ENCODE data around the gene PSMB8.
"Not testable (repeated sequence)": the region's sequence is repeated elsewhere in the genome, so short reads cannot be mapped to it uniquely, and the experiment has no call there.

The PSMB8 gene

DNA sequence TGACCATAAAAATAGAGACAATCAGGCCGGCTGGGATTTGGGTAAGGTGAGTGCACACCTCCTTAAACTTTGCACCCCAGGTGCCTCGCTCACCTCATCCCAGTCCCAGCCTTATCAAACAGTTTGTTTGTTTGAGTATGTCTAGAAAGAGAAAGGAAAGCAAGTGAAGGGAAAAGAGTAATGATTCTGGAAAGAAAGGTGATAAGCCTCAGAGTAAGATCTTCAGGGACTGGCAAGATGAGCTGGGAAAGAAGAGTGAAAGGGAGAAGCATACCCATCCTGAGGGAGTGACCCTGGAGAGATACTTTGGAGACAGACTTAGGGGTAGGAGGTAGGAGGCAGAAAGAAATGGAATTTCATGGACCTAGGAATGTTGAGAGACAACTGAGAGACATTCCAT, 7.0 kb downstream of the PSMB8 start:
- no peak for DNase-seq

DNA sequence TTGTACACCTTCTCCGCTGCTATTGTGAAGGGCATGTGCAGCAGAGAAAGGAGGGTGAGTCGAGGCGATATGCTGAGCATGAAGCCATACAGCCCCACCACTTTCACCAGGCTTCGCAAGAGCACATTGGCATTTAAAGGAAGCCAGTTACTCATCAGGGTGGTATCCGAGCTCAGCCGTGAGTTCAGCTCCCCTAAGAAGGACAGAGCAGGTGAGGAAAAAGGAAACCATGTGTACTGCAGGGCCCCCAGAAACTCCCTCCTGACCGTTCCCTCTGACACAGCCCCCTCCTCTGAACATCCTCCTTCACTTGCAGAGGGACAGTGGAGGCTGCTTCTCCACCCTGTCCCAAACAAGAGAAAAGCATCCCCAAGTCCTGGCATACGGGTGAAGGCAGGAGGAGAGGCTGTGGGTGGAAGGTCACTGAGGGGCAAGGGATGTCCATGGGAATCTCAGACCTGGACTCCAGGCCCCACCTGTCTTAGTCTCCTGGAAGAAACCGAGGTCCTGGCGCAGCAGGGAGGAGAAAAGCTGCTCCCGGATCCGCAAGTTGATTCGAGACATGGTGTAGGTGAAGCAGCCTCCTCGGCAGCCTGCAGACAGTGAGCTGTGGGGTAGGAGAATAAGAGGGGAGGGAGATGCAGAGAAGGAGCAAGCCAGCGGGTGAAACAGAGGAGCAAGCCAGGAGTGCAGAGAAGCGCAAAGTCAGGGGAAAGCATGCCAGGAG, 8.5 kb downstream of the PSMB8 start:
- DNase-seq: no peak

DNA sequence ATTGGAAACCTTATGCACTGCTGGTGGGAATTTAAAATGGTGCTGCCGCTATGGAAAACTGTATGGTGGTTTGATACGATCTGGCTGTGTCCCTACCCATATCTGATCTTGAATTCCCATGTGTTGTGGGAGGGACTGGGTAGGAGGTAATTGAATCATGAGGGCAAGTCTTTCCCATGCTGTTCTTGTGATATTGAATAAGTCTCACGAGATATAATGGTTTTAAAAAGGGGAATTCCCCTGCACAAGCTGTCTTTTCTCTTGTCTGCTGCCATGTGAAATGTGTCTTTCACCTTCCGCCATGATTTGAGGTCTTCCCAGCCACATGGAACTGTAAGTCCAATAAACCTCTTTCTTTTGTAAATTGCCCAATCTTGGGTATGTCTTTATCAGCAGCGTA, 10.2 kb downstream of the PSMB8 start:
- DNase-seq: no peak

DNA sequence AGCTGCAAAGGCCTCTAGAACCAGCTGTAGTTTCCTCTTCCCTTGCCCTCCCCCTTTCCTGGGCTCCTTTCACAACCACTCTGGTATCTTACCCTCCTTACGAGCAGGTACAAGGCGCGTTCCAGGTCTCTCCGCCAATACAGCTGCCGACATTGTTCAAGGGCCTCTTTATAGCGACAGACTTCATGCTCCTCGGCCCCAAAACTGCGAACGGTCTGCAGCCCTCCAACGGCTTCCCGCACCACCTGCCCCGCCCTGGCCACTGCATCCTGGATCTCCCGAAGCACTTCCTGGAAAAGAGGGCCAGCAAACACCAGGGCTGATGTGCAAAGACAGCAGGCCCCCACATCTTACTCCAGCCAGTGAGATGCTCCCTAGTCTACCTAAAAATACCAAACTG, 11.3 kb downstream of the PSMB8 start:
- no peak for DNase-seq

DNA sequence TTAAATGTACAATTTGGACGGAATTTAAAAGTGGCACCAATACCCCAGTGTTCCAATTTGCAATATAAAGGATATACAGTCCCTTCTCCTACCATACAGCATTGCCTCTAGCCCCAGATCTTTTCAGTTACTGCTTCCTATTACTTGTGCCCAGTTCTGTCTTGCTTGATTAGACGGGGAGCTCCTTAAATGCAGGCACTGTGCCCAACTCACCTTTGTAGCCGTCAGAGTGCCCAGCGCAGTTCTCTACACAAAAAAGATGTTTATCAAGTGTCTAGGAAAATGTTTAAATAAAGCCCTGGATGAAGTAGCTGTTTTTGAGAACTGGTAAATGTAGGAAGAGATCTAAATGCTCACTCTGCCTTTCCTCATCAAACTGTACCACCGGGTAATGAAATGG, 12.9 kb downstream of the PSMB8 start:
- DNase-seq: no peak

DNA sequence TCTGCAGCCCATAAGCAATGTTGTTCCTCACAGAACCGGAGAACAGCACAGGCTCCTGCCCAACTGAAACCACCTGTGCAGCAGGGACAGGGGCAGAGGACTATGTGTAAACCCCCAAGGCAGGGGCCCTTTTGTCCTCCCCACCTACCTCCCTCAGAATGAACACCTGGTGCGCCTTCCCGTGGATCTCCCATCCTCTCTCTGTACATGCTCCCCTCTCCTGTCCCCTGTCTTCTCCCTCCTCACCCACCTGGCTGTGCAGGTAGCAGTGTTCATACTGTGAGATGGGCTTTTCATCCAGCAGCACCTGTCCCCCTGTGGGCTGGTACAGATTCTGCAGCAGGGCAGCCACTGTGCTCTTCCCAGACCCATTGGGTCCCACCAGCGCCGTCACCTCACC, 13.8 kb downstream of the PSMB8 start:
- DNase-seq: no peak

DNA sequence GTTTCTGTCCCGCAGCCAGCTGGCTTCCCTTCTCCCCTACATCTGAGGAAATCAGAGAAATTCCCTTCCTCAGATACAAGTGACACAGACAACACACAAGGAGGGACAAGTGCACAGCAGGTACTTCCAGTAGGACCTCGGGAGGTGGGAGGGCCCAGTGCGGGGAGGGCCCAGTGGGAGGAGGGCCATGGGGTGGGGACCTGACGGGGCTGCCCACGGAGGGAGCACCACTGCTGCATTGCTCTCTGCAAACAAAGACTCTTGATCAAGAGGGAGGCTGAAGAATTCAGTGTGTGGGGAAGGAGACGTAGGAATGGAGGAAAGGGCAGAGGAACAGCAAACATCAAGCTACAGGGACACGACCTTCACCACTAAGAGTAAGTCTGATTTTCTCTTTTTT, 14.4 kb downstream of the PSMB8 start:
- no peak for DNase-seq

DNA sequence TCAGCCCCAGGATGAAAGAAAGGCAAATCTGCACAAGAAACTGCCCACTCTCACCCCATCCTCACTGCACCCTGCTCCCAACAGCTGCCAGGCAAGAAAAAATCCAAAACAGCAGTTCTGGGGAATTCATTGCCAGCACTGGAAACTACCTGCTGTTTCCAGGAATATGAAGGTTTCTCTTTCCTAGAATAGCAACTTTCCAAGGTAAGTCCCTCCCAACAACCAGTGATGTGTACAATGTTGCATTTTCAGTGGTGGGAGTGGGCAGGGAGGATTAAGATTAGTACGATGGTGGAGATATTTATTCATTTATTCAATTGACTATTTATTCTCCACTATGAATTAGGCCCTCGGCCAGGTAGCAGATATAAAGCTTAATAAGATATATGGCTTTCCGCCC, 16.8 kb downstream of the PSMB8 start:
- no peak for DNase-seq

DNA sequence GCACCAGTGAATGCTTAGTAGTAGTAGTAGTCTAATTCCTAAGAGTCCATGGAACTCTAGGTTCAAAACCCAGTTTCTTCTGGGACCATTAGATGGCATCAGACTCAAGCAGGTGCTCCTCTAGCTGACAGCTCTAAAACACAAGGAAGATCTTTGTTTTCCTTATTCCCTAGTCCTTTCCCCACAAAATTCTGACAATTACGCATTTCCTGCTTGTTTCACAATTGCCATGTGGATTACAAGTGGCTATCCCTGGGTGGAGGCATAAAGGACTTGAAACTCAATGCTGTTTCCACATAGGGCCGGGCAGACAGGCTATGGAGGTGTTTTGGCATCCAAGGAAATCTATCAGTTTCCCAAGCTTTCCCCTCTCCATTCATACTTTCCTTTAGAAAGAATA, 17.9 kb downstream of the PSMB8 start:
- no peak for DNase-seq

DNA sequence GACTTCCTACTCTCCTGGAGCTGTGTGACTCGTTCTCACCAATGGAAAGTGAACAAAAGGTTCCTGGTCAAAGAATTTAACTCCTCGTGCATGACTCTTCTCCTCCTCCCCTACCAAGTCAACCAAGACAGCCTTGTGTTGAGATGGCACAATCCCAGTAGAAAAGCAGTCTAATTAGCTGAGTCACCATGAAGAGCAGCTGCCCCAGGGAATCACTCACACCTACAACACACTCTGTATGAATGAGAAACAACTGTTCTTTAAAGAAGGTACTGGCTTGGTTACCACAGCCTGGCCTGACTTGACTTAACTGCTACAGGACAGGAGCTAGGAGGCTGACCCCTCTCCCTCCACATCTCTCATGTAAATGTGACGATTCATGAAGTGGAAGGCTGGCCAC, 24.1 kb downstream of the PSMB8 start:
- DNase-seq: no peak

DNA sequence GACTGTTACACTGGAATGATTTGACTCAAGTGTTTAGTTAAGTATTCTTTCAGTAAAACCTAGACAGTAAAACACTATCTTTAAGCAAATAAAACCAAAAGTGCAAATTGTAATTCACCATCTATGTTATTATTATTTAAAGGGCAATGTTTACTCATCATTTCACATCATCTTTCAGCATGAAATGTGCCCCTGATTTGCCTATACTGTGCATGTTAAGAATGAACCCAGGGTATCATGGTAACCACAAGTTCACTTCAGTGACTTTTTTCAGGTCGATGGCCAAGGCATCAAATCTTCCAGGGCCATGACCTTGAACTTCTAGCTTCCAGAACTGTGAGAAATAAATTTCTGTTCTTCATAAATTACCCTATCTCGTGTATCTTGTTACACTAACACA, 25.0 kb downstream of the PSMB8 start:
- DNase-seq: no peak

DNA sequence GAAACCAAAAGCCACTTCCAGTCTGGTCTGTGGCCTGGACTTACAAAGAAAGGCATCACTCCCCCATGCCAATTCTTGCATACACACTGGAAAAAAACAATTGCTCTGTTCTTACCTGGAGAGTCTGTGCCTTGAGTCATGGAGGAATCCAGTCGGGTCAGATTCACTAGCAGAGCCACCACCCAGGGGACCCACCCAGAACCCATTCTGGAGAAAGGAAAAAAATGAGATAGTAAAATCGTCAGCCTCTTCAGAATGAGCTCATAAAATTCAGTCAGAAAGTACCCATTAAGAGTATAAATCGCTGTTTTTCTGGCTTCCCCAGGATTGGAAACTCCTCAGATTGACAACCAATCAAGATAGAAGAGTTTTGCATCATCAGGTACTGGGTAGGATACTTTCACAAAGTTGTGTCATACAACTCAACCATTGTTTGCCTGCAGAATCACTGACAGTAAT, 27.1 kb downstream of the PSMB8 start, which contains the start of gene HLA-DOB:
HLA-DOB (minus strand) TSS at position 257 of the 459 bp plus-strand sequence; CDS start at position 206, 51 bp downstream.
- DNase-seq: peak in 1 of 2 donors; percentile 47

DNA sequence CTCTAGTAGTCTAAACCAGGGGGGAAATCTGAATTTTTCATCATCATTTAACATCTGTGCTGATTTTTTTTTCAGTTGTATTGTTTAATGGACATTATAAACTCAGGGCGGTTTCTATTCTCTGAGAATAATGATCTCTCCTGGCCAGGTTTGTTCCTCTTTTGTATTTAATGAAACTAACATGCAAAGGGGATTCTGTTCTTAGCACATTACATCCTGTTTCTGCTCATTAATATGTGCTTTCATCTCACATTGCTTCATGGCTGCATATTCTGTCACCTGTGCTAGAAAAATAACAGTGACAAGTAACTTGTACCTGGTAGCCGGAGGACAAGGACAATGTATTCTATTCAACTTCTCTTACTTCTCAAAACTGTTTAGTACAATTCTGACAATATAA, 27.9 kb downstream of the PSMB8 start:
- no peak for DNase-seq

DNA sequence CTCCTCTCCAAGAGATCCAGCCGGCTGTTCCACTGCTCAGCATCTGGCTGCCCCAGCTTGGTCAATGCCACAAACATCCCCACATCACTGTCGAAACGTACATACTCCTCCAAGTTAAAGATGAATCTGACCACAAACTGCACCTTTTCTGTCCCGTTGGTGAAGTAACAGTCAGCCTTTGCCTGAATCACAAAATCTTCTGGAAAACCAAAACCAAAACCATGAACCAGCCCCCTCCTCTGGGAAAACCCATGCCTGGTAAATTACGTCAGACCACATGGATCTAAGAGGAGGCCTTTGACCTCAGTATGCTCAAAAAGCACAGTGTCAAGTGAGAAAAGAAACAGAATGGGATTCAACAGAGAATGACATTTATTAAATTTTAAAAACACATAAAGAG, 28.7 kb downstream of the PSMB8 start:
- no peak for DNase-seq

DNA sequence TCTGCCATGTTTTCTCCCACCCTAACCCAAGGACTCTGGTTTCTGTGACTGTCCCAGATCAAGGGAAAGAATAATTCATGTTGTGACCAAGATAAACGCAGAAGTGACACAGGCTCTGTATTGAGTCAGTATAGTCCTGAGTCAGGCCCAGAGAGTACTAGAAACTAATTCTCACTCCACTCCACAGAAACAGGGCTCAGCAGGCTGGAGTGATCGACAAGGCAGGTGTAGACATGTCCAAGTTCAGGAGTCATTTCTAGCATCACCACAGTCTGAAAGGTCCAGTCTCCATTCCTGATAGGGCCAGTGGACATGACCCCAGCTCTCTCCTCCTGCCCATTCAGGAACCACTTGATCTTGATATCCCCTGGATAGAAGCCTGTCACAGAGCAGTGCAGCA, 29.7 kb downstream of the PSMB8 start:
- DNase-seq: no peak

DNA sequence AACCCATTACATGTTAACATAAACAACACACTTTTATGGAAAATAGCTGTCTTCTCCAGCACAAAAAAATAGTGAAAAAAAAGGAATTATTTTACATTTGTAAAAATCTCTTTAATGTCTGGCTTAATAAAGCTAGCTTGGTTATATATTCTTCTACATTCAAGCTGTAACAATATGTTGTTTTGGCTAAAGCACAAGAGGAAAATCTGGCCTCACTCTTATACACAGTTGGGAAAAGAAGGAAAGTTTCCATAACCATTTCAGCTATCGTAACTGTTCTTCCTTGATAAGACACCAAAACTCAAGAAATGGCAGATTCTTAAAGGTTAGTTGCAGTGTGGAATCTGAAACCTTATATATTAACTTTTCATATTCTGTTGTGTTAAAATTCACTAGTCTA, 34.7 kb downstream of the PSMB8 start:
- no peak for DNase-seq

DNA sequence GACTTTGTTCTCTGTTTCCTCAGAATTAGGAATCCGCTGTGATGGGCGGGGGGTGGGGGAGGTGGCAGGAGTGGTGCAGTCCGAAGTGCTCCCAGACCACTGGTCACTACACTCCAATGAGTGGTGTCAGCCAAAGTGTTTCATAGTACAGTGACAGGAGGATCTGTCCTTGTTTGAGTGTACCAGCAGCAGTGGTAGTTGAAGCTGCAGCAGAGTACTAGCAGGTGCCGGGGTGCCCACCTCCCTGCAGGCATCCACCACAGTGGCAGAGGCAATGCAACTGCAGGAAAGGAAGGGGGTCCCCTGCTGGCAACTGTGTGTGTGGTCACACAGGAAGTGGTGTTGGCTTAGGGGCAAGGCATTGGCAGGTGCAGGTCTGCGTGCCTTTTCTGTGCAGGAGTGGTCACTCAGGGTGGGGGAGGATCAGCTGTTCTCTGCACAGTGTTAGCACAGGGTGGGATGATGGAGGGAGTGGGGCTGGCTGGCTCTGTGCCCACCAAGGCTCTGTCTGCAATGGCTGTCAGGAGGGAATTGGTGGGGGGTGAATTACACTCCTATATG, 36.7 kb downstream of the PSMB8 start:
- no peak for DNase-seq

DNA sequence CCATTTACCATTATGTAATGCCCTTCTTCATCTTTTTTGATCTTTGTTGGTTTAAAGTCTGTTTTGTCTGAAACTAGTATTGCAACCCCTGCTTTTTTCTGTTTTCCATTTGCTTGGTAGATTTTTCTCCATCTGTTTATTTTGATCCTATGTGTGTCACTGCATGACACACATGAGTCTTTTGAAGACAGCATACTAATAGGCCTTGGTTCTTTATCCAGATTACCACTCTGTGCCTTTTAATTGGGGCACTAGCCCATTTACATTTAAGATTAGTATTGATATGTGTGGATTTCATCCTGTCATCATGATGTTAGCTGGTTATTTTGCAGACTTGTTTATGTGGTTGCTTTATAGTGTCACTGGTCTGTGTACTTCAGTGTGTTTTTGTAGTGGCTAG, 38.4 kb downstream of the PSMB8 start:
- DNase-seq: not testable (repeated sequence)

DNA sequence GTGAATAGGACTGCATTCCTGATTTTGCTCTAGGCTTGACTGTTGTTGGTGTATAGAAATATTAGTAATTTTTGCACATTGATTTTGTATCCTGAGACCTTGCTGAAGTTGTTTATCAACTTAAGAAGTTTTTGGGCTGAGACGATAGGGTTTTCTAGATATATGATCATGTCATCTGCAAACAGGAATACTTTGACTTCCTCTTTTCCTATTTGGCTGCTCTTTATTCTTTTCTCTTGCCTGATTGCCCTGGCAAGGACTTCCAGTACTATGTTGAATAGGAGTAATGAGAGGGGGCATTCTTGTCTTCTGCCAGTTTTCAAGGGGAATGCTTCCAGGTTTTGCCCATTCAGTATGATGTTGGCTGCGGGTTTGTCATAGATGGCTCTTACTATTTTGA, 40.4 kb downstream of the PSMB8 start:
- DNase-seq: no peak

DNA sequence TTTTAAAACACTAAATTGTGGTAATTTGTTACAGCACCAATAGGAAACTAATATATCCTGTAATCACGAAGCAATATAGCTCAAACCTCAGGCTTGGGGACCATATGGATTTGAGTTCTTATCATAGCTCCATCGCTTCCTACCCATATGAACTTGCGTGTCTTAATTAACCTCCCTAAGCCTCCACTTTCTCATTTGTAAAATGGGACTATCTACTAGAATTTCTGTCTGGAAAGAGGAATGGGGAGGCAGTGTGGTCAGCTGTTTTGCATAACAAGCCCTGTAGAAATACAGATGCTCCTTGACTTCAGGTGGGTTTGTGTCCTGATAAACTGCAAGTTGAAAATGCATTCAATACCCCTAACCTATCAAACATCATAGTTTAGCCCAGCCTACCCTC, 44.1 kb downstream of the PSMB8 start:
- DNase-seq: no peak

DNA sequence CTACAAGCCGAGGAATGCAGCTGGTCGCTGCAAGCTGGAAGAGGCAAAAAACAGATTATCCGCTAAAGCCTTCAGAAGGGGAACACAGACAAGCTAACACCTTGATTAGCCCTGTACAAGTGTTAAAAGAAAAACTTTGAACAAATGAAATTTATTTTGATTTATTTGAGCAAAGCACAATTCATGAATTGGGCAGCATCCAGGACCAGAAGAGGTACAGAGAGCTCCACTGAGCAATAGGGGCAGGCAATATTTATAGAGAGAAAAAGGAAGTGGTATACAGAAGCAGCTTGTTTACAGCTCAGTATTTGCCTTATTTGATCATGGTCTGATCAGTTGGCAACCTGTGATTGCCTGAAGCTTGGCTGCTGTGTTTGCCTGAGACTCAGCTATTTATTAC, 44.7 kb downstream of the PSMB8 start:
- DNase-seq: no peak

DNA sequence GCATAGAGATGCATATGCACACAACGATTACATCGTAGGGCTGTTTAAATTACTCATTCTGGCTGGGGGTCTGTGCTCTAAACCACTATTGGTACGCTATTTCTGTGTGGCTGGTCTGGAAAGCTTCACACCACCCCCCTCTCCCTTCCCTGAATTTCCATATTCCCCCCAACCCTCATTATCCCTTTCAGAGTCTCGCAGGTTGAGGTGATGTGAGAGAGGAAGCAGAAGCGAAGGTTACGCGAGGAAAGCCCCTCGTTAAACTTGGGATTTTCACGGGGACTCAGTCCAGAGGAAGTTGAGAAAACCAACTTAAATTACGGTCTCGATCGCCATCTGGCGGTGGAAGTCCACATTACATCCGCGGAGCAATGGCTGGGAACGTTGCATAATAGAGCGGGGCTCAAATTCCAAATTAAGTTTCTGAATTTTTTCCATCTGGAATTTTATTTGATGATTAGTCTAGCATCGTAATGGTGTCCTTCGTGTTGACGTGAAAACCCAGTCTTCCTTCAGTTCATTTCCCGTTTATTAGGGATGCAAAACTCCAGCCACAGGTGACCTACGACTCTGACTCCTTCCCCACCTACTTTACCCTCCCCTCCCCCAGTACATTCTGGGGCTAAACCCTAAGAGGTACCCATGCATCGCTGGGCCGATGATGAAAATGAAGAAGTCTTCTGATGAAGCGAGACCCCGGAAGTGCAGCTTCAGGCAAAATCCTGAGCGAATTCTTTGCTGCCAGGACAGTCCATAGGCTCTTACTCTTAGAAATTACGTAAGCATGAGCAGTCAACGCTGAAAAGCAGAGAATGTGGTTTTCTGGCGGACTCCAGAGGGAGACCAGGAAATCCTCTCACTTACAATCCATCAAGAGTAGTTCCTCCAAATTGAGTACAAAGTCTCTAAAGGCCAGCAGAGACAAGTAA, 46.7 kb downstream of the PSMB8 start:
- DNase-seq: peak; percentile 77 to 79

DNA sequence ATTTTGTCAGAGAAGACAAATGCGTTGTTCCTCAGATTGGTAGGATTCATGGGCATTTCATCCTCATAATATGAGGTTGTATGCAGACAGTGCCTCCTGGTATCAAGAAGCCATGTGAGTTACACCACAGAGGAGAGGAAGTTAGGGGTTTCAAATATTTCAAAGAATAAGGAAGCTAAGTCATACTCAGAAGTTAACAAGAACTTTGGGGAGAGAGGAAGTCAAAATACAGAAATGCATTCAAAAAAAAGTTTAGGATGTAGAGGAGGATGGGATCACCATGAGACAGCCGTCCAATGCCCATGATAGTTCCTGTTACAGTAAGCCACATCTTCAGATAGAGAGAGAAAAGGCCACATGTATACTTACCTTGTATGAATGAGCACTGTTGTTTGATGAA, 49.3 kb downstream of the PSMB8 start:
- peak in 1 of 2 donors; percentile 7 for DNase-seq

Data from CD4-positive, alpha-beta T cell treated with Interleukin-4 for 1 hour (primary cell).